Diencephalon (tissue), 1 donor: ENCODE measurements around the gene TMEM229B. TPM values are rescaled to one million over a fixed set of nuclear protein-coding genes. Genes with fewer than 3 reads are reported as not detected.

Experiments
- small RNA-seq: library from RNA; depleted of rRNA; stranded (forward); fragments of <200 nt; gene quantifications from one replicate; pipeline ENCODE3, GENCODE V24; 2014
- total RNA-seq: library from RNA; depleted of rRNA; stranded (reverse); fragments of >200 nt; gene quantifications from one replicate; pipeline ENCODE4 v1.2.3, GENCODE V29; 2014

Gene TMEM229B
- total RNA-seq, result 35.1 TPM

GRCh38 chr14:67487937-67488893 is at the start of gene TMEM229B:
Gene TMEM229B, minus strand, starts transcription at chr14:67488721. Its CDS starts 14,798 bp downstream, at chr14:67473923.

DNA sequence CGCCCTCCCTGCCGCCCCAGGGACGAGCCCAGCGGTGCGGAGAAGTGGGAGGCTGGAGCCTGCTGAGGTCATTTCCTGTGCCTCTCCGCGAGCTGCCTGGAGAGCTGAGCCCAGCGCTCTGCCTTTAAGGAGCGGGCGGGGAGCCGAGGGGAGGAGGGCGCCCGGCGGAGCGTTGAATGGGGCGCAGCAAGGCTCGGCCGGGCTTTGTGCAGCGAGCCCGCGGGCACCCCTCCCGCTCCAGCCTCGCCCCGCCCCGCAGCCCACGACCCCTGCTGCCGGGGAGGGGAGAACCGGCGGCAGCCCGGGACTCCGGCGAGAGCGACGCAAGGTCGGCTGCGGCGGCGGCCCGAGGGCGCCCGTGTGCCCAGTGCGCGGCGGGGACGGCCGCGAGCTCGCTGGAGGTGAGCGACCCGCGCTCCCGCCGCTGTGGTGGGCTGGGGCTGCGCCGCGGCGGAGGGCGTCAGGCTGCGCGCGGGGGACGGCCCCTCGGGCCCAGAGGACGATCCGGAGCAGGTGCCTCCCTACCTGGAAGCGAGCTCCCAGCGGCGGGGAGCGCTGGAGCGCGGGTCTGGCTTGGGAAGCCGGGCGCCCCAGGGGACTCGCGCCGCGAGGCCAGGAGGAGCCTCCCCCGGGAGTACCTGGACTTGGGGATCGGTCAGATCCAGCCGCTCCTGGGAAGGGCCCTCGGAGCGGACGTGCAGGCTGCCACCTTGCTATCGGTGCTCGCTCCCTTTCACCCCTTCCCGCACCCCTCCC is 44.7 kb upstream of the TMEM229B start, which contains the start of gene PLEKHH1:
PLEKHH1 (plus strand) TSS at position 293 of the 756 bp plus-strand sequence. CDS start 8,578 bp downstream, outside the sequence.

Small RNA genes lying within 50 kb of the gene (small RNA-seq; reads per million reads assigned to genes)
- not detected for gene MIR5694

Other genes with a start within 250 kb of the TMEM229B start
- gene PALS1, start 247.3 kb downstream of the TMEM229B start, total RNA-seq, result 36.0 TPM
- 179 TPM for gene ATP6V1D, start 128.9 kb downstream of the TMEM229B start, total RNA-seq
- gene EIF2S1, start 128.4 kb downstream of the TMEM229B start, total RNA-seq, result 100 TPM
- gene PLEK2, start 76.6 kb downstream of the TMEM229B start, total RNA-seq, result 0.69 TPM
- 11.3 TPM for gene PLEKHH1, start 44.6 kb upstream of the TMEM229B start, total RNA-seq
- gene PIGH, start 111.5 kb upstream of the TMEM229B start, total RNA-seq, result 36.4 TPM
- gene ARG2, start 131.2 kb upstream of the TMEM229B start, total RNA-seq, result 57.4 TPM
- gene VTI1B, start 185.9 kb upstream of the TMEM229B start, total RNA-seq, result 57.0 TPM
- gene RDH11, start 207.0 kb upstream of the TMEM229B start, total RNA-seq, result 133 TPM
- 1.8 TPM for gene RDH12, start 213.2 kb upstream of the TMEM229B start, total RNA-seq